Coronary artery (tissue), 2 donors: ENCODE measurements around the gene MS4A6A.
A peak's percentile ranks its signal among the peaks of the same experiment; 100 is the strongest.

Experiments
- DNase-seq: peaks from one replicate; pipeline ENCODE4 v3.0.0-alpha.2; 2017; ENCODE audit warnings: low spot score
- H3K27ac ChIP-seq, 2 donors: fragments of 200-600 bp; sonication (generic); one replicate each; pipeline ENCODE4 v1.5.1; 2016 to 2019
- H3K4me3 ChIP-seq: fragments of 200-600 bp; sonication (generic); 2 replicates; pipeline ENCODE4 v1.5.1; 2016; ENCODE audit warnings: mild to moderate bottlenecking, moderate library complexity
- TF ChIP-seq, protein P1 (sequence below): fragments of 200-600 bp; sonication (generic); IDR thresholded peaks from one replicate; pipeline ENCODE4 v1.5.1; 2019; ENCODE audit warnings: antibody characterized with exemption

The MS4A6A gene

GRCh38 chr11:60175860-60176275, 7.0 kb downstream of the MS4A6A start:
- TF ChIP-seq, protein P1, sequence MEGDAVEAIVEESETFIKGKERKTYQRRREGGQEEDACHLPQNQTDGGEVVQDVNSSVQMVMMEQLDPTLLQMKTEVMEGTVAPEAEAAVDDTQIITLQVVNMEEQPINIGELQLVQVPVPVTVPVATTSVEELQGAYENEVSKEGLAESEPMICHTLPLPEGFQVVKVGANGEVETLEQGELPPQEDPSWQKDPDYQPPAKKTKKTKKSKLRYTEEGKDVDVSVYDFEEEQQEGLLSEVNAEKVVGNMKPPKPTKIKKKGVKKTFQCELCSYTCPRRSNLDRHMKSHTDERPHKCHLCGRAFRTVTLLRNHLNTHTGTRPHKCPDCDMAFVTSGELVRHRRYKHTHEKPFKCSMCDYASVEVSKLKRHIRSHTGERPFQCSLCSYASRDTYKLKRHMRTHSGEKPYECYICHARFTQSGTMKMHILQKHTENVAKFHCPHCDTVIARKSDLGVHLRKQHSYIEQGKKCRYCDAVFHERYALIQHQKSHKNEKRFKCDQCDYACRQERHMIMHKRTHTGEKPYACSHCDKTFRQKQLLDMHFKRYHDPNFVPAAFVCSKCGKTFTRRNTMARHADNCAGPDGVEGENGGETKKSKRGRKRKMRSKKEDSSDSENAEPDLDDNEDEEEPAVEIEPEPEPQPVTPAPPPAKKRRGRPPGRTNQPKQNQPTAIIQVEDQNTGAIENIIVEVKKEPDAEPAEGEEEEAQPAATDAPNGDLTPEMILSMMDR = no peak
- Histone ChIP-seq H3K4me3 (no peak overlapping the region), H3K27ac (no peak overlapping the region)
- DNase-seq = no peak

DNA sequence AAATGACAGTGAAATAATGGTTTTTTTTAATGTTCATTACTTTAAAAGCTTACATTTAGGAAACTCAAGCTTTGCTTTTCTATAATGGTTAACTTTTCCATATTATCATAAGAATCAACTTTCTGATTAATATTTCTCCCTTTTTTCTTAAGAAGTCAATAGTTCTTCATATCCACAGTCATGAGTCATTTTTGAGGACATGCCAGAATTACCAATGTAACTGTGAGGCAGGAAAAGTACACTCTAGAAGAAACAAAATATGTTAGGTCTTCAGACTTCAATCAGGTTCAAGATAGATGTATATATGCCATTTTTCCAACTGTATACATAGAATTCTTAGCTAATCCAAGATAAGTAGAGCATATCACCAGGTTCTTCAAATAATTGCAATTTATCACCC, 10.9 kb downstream of the MS4A6A start:
- no peak overlapping the region for H3K27ac ChIP-seq
- no peak overlapping the region for H3K4me3 ChIP-seq
- DNase-seq = no peak
- TF ChIP-seq, protein P1 = no peak

- H3K4me3 ChIP-seq = no peak overlapping the region
- peak overlapping the region in 1 of 2 donors; percentile 16 for H3K27ac ChIP-seq
- TF ChIP-seq, protein P1 = no peak
- DNase-seq = no peak
These were observed 12.3 kb downstream of the MS4A6A start for GRCh38 chr11:60170566-60170965.

DNA sequence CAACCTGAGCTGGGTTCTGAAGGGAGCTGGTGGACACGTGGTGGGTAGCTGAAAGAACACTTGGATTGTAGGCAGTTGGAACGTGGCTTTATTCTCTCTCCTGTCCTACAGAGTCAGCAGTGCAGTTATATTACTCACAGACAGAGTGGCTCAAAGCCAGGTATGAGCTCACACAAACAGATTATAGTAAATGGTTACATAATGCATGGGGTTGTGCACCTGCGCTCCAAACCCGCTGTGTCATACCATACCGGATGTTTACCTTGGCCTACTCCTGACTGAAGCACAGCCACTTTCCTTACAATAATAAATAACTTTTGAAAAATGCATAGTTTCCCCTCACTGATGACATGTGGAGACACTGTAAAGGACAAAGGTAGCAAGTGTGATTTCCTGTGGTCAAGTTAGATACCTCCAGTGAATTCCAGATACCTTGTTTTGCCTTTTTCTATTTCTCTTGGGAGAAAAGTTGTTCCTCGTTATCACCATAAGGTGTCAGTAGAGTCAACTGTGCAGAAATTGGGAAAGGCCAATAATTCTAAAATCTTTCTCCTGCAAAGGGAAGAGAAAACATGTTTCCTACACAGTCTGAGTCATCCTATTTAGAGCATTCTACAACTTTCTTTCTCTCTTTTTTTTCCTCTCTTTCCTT, 13.5 kb downstream of the MS4A6A start:
- no peak for DNase-seq
- no peak overlapping the region for H3K27ac ChIP-seq
- TF ChIP-seq, protein P1 = no peak
- no peak overlapping the region for H3K4me3 ChIP-seq

DNA sequence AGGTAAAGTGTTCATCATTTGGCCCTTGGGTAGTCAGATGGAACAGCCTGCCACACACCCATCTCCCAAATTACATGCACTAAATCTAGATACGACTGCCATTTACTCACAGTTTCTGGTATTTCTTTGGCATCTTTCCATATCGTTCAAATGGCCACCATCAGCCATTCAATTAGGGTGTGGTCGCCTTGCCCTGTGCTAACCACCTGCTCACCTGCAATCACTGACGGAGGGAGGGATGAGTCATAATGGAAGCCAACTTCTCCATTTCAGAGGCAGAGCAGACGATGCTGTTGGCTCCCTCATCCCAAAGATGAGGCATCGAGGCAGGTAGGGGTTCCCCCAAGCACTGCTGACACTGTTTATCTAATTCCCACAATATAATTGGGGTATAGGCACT, 14.6 kb downstream of the MS4A6A start:
- DNase-seq = no peak
- Histone ChIP-seq H3K27ac (no peak overlapping the region), H3K4me3 (no peak overlapping the region)
- TF ChIP-seq, protein P1 = no peak

DNA sequence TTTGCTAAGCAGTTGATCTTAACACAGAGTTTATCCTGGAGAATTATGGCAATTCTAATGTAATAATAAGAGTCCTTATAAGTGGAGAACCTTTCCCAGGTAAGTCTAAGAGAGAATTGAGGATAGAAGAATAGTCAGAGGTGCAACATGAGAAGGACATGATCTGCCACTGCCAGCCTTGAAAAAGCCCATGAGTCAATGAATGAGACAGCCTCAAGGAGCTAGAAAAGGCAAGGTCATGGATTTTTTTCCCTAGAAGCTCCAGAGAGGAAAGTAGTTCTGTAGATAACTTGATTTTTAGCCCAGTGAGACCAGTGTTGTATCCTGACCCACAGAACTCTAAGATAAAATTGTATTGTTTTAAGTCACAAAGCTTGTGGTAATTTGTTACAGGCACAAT, 16.9 kb downstream of the MS4A6A start:
- Histone ChIP-seq H3K27ac (no peak overlapping the region), H3K4me3 (no peak overlapping the region)
- TF ChIP-seq, protein P1 = no peak
- DNase-seq = no peak

DNA sequence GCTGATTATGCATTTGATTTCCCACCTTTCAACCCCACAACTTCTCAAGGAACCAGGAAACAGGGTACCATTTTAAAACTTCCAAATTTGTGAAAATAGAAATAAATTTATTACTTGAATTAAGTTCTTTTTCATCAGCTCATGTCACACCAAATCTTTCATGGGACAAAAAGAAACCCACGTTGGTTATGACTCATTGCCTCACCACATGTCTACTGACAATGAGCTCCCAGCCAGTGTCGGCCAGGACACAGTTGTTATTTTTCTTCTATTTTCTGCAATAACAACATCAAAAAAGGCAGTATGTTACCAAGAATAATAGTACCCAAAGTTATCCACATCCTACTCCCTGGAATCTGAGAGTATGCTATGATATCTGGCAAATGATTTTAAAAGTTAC, 17.3 kb downstream of the MS4A6A start:
- TF ChIP-seq, protein P1 = no peak
- DNase-seq = no peak
- Histone ChIP-seq H3K4me3 (no peak overlapping the region), H3K27ac (no peak overlapping the region)
